BE2C (cell line): ENCODE data around the gene GPR37L1.
A peak's percentile ranks its signal among the peaks of the same experiment; 100 is the strongest.
"Not testable (repeated sequence)": the region's sequence is repeated elsewhere in the genome, so short reads cannot be mapped to it uniquely, and the experiment has no call there.

Experiments used
- DNase-seq: peaks from one replicate; pipeline ENCODE4 v3.0.0-alpha.2; 2020
- H3K27me3 ChIP-seq: fragments of 250-450 bp; sonication (Bioruptor Pico); 2 replicates; pipeline ENCODE4 v1.5.1; 2020; ENCODE audit warnings: mild to moderate bottlenecking
- H3K36me3 ChIP-seq: fragments of 250-450 bp; sonication (Bioruptor Pico); 2 replicates; pipeline ENCODE4 v1.5.1; 2020; ENCODE audit warnings: mild to moderate bottlenecking
- H3K4me1 ChIP-seq: fragments of 250-450 bp; sonication (Bioruptor Pico); 2 replicates; pipeline ENCODE4 v1.5.1; 2020
- H3K4me3 ChIP-seq: 2 replicates; pipeline ENCODE4 v1.5.1; 2011; ENCODE audit warnings: low read depth, low read length
- H3K9me3 ChIP-seq: fragments of 250-450 bp; sonication (Bioruptor Pico); 2 replicates; pipeline ENCODE4 v1.5.1; 2020
- CTCF ChIP-seq: IDR thresholded peaks from 2 replicates; pipeline ENCODE4 v1.5.1; 2012; ENCODE audit warnings: mild to moderate bottlenecking, low read depth, low read length

Gene GPR37L1

GRCh38 chr1:202134645-202135172 lies 12.0 kb downstream of the GPR37L1 start:
- no peak for TF ChIP-seq CTCF
- Histone ChIP-seq H3K36me3 (peaks cover 3% of the 10 kb centered on the region), H3K4me3 (no peak overlapping the region), H3K4me1 (no peaks in the 10 kb centered on the region), H3K27me3 (no peaks in the 10 kb centered on the region), H3K9me3 (no peaks in the 10 kb centered on the region)
- no peak for DNase-seq

GRCh38 chr1:202135221-202135721 lies 12.6 kb downstream of the GPR37L1 start:
- Histone ChIP-seq H3K36me3 (peaks cover 3% of the 10 kb centered on the region), H3K4me3 (no peak overlapping the region), H3K27me3 (no peaks in the 10 kb centered on the region), H3K4me1 (no peaks in the 10 kb centered on the region), H3K9me3 (no peaks in the 10 kb centered on the region)
- TF ChIP-seq CTCF, result peak; percentile 88
- DNase-seq, result peak; percentile 62

- Histone ChIP-seq H3K4me3 (no peak overlapping the region), H3K27me3 (no peaks in the 10 kb centered on the region), H3K36me3 (peaks cover 3% of the 10 kb centered on the region; the same call in 1 of the 2 replicates), H3K9me3 (no peaks in the 10 kb centered on the region), H3K4me1 (no peaks in the 10 kb centered on the region)
- no peak for DNase-seq
- no peak for TF ChIP-seq CTCF
Measured at GRCh38 chr1:202140833-202141232, 18.1 kb downstream of the GPR37L1 start.

- not testable (repeated sequence) for H3K27me3 ChIP-seq, H3K36me3 ChIP-seq, H3K4me1 ChIP-seq, H3K9me3 ChIP-seq, H3K4me3 ChIP-seq, DNase-seq
Measured at GRCh38 chr1:202141468-202141867, 18.8 kb downstream of the GPR37L1 start.

GRCh38 chr1:202143011-202143767 lies 20.5 kb downstream of the GPR37L1 start:
- Histone ChIP-seq H3K27me3 (no peaks in the 10 kb centered on the region), H3K9me3 (no peaks in the 10 kb centered on the region), H3K36me3 (no peaks in the 10 kb centered on the region), H3K4me3 (peak overlapping the region; percentile 79), H3K4me1 (no peaks in the 10 kb centered on the region)
- no peak for TF ChIP-seq CTCF
- no peak for DNase-seq

- Histone ChIP-seq H3K4me1 (no peaks in the 10 kb centered on the region), H3K36me3 (no peaks in the 10 kb centered on the region), H3K4me3 (peak overlapping the region; percentile 79), H3K9me3 (no peaks in the 10 kb centered on the region), H3K27me3 (no peaks in the 10 kb centered on the region)
- DNase-seq, result no peak
- no peak for TF ChIP-seq CTCF
Measured at GRCh38 chr1:202143768-202144401, 21.2 kb downstream of the GPR37L1 start.
